GM18520 (cell line): Measurements from ENCODE around the gene MED14.

Source experiments
- ATAC-seq: cut with Tn5 transposase; IDR thresholded peaks from one replicate; pipeline ENCODE4 v1.9.1; 2021; ENCODE audit not compliant: unreplicated experiment

Gene MED14

GRCh38 chrX:40729598-40730584 lies 5.5 kb downstream of the MED14 start:
- ATAC-seq: no peak

- ATAC-seq: no peak
Observed at GRCh38 chrX:40727581-40728252, 7.6 kb downstream of the MED14 start.

GRCh38 chrX:40727093-40727492 lies 8.2 kb downstream of the MED14 start:
- ATAC-seq: no peak

GRCh38 chrX:40722930-40723329 lies 12.4 kb downstream of the MED14 start:
- no peak for ATAC-seq

- no peak for ATAC-seq
Observed at GRCh38 chrX:40721489-40722106, 13.7 kb downstream of the MED14 start.

GRCh38 chrX:40720792-40721191 lies 14.6 kb downstream of the MED14 start:
- no peak for ATAC-seq

- no peak for ATAC-seq
Observed at GRCh38 chrX:40720339-40720738, 15.0 kb downstream of the MED14 start.

GRCh38 chrX:40719731-40720130 lies 15.6 kb downstream of the MED14 start:
- ATAC-seq: no peak

- ATAC-seq: no peak
Observed at GRCh38 chrX:40719218-40719617, 16.1 kb downstream of the MED14 start.

- no peak for ATAC-seq
Observed at GRCh38 chrX:40709395-40709794, 25.9 kb downstream of the MED14 start.

GRCh38 chrX:40705658-40706312 lies 29.6 kb downstream of the MED14 start:
- ATAC-seq: no peak

GRCh38 chrX:40700640-40701342 lies 34.6 kb downstream of the MED14 start:
- no peak for ATAC-seq

- ATAC-seq: no peak
Observed at GRCh38 chrX:40698851-40699250, 36.5 kb downstream of the MED14 start.

- no peak for ATAC-seq
Observed at GRCh38 chrX:40694802-40695201, 40.5 kb downstream of the MED14 start.

GRCh38 chrX:40688929-40689328 lies 46.4 kb downstream of the MED14 start:
- no peak for ATAC-seq

GRCh38 chrX:40687169-40687568 lies 48.2 kb downstream of the MED14 start:
- no peak for ATAC-seq

GRCh38 chrX:40685362-40685918 lies 49.9 kb downstream of the MED14 start:
- ATAC-seq: no peak

- no peak for ATAC-seq
Observed at GRCh38 chrX:40684092-40684491, 51.2 kb downstream of the MED14 start.

- no peak for ATAC-seq
Observed at GRCh38 chrX:40683245-40683644, 52.1 kb downstream of the MED14 start.

- no peak for ATAC-seq
Observed at GRCh38 chrX:40671126-40671525, 64.2 kb downstream of the MED14 start.
